Measurements from ENCODE around the gene CFAP46. TPM values are rescaled to one million over a fixed set of nuclear protein-coding genes. Genes with fewer than 3 reads are reported as not detected.
"Not testable (repeated sequence)": the region's sequence is repeated elsewhere in the genome, so short reads cannot be mapped to it uniquely, and the experiment has no call there.

Gene CFAP46
- total RNA-seq, 1 donor from 2014 or later = 15.4 TPM

DNA sequence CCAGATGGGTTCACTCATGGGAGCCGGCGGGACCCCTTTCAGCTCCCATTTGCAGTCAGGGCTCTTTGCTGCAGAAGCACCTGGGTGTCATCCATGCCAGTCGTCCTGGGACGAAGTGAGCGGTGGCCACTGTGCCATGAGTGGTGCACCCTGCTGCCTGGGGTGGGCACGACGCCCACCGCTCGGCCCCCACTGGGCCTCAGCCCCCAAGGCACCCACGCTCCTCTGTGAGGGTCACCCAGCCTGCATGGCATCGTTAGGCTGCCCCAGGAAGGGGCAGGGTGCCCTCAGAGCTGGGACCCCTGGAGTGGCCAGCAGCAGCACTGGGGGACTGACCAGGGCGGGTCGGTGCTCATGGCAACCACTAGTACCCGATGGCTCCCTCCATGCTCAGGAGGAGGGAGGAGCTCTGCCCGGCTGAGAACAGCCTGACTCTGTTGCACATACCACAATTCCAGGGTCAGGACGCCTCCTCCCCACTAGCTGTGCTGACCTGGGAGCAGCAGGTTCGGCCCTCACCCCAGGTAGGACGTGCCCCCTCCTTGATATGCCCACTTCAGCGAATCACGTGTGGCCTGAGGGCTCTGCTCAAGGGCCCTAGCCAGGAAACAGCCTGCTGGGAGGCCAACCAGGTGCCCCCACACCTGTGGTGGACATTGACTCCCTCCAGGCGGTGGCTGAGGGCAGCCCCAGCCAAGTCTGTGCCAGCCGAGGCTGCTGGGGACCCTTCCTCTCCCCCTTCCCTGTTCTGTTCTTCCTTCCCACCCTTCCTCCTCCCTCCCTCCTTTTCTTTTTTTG is 28.5 kb upstream of the CFAP46 start:
- no peaks in the 10 kb centered on the region for H3K9me3 Mint-ChIP-seq (ENCODE audit: low read depth)
- no peak for DNase-seq (ENCODE audit: low spot score, unreplicated experiment)
- H3K36me3 Mint-ChIP-seq (ENCODE audit: insufficient read depth) = no peaks in the 10 kb centered on the region
- no peaks in the 10 kb centered on the region for H3K4me1 Mint-ChIP-seq (ENCODE audit: low read depth)
- TF ChIP-seq, protein P1, sequence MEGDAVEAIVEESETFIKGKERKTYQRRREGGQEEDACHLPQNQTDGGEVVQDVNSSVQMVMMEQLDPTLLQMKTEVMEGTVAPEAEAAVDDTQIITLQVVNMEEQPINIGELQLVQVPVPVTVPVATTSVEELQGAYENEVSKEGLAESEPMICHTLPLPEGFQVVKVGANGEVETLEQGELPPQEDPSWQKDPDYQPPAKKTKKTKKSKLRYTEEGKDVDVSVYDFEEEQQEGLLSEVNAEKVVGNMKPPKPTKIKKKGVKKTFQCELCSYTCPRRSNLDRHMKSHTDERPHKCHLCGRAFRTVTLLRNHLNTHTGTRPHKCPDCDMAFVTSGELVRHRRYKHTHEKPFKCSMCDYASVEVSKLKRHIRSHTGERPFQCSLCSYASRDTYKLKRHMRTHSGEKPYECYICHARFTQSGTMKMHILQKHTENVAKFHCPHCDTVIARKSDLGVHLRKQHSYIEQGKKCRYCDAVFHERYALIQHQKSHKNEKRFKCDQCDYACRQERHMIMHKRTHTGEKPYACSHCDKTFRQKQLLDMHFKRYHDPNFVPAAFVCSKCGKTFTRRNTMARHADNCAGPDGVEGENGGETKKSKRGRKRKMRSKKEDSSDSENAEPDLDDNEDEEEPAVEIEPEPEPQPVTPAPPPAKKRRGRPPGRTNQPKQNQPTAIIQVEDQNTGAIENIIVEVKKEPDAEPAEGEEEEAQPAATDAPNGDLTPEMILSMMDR (IDR thresholded peaks at IDR 0.05; ENCODE audit: unreplicated experiment) = no peak
- H3K27me3 Mint-ChIP-seq = peaks cover 42% of the 10 kb centered on the region
- no peak overlapping the region for H3K27ac Mint-ChIP-seq
- H3K4me3 Mint-ChIP-seq (ENCODE audit: low read depth) = no peak overlapping the region

DNA sequence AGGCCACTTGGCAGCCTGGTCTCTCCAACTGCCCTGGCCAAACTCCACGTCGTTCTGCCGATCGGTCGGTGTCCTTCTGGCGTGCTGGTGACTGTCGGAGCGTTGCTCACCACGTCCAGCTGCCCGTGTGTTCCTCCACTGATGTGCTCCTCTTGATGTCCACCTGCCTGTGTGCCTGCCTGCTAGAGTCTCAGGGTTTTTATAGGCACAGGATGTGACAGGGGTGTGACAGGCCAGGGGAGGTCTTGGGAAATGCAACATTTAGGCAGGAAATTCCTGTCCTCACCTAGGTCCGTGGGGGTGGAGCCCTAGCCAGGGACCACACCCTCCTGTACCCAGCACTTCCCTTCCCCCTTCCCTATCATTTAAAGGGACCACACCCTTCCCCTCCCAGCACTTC is 25.2 kb upstream of the CFAP46 start:
- no peaks in the 10 kb centered on the region for H3K9me3 Mint-ChIP-seq (ENCODE audit: low read depth)
- no peaks in the 10 kb centered on the region for H3K36me3 Mint-ChIP-seq (ENCODE audit: insufficient read depth)
- TF ChIP-seq, protein P1 (IDR thresholded peaks at IDR 0.05; ENCODE audit: unreplicated experiment) = no peak

DNA sequence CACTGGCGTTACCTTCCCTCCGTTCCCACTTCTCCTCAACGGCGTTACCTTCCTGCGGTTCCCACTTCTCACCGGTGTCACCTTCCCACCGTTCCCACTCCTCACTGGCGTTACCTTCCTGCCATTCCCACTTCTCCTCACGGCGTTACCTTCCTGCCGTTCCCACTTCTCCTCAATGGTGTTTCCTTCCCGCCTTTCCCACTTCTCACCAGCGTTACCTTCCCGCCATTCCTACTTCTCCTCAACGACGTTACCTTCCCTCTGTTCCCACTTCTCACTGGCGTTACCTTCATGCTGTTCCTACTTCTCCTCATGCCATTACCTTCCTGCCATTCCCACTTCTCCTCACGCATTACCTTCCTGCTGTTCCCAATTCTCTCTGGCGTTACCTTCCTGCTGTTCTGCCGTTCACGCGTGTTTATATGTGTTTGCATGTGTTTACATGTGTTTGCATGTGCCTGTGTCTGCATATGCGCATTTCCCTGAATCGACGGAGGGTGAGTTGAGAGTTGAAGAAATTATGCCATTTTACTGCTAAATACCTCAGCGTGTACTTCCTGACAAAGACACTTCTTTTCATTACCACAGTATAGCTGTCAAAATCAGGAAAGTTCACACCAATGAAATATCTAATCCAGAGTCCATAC is 23.2 kb upstream of the CFAP46 start:
- H3K9me3 Mint-ChIP-seq (ENCODE audit: low read depth) = no peaks in the 10 kb centered on the region

More for the DNA sequence above, 25.2 kb upstream of the CFAP46 start:
- DNase-seq (ENCODE audit: low spot score, unreplicated experiment) = no peak
- H3K4me3 Mint-ChIP-seq (ENCODE audit: low read depth) = no peak overlapping the region
- H3K27me3 Mint-ChIP-seq = peaks cover 51% of the 10 kb centered on the region
- H3K4me1 Mint-ChIP-seq (ENCODE audit: low read depth) = peaks cover 1% of the 10 kb centered on the region
- H3K27ac Mint-ChIP-seq = peak overlapping the region; percentile 77

DNA sequence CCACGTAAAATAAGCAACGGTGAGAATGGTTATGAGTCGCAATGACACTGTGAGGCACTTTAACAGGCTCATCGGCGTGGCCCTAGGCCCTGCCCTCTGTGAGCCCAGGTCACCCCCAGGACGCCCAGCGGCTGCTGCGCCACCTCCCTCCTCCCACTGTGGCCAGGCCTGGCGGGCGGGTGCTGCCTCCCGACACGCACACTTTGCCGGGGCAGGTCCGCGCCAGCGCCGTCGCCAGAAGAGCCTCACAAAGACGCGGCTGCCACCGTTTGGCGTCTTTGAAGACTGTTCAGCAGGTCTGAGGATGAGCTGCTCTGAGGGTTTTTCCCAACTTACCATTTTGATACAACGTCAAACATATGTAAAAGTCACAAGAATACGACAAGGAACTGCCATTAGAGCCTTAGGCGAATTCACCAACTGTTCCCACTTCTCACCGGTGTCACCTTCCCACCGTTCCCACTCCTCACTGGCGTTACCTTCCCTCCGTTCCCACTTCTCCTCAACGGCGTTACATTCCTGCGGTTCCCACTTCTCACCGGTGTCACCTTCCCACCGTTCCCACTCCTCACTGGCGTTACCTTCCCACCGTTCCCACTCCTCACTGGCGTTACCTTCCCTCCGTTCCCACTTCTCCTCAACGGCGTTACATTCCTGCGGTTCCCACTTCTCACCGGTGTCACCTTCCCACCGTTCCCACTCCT is 22.5 kb upstream of the CFAP46 start:
- H3K4me1 Mint-ChIP-seq (ENCODE audit: low read depth); H3K9me3 Mint-ChIP-seq (ENCODE audit: low read depth); H3K4me3 Mint-ChIP-seq (ENCODE audit: low read depth); H3K36me3 Mint-ChIP-seq (ENCODE audit: insufficient read depth); H3K27ac Mint-ChIP-seq; DNase-seq (ENCODE audit: low spot score, unreplicated experiment): not testable (repeated sequence)
- H3K27me3 Mint-ChIP-seq = peaks cover 38% of the 10 kb centered on the region

More for the DNA sequence above, 23.2 kb upstream of the CFAP46 start:
- Mint-ChIP-seq H3K4me1 (ENCODE audit: low read depth) (peaks cover 9% of the 10 kb centered on the region), H3K27ac (no peak overlapping the region), H3K36me3 (ENCODE audit: insufficient read depth) (no peaks in the 10 kb centered on the region), H3K4me3 (ENCODE audit: low read depth) (no peak overlapping the region), H3K27me3 (peaks cover 44% of the 10 kb centered on the region)
- no peak for DNase-seq (ENCODE audit: low spot score, unreplicated experiment)
- TF ChIP-seq, protein P1 (IDR thresholded peaks at IDR 0.05; ENCODE audit: unreplicated experiment) = no peak

DNA sequence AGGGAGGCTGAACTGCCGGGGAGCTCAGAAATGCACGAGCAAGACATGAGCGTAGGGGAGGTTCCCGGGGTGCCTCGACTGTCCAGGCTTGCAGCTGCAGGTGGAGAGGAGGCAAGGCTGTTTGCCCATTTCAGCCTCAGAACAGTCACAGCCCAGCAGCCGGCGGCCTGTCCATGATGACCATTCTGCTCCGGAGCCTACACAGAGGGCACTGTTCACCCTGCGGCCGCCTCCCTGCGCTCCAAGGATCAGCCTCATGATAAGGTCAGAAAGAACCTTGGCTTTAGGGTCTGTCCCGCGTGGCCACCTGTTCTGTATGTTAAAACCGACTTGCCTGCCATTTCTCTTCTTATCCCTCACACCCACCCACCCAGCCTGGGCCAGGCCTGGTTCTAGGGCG is 21.9 kb upstream of the CFAP46 start:
- no peaks in the 10 kb centered on the region for H3K36me3 Mint-ChIP-seq (ENCODE audit: insufficient read depth)
- no peak overlapping the region for H3K27ac Mint-ChIP-seq
- TF ChIP-seq, protein P1 (IDR thresholded peaks at IDR 0.05; ENCODE audit: unreplicated experiment) = no peak

More for the DNA sequence above, 21.9 kb upstream of the CFAP46 start:
- Mint-ChIP-seq H3K4me3 (ENCODE audit: low read depth) (no peak overlapping the region), H3K27me3 (peaks cover 38% of the 10 kb centered on the region), H3K9me3 (ENCODE audit: low read depth) (no peaks in the 10 kb centered on the region), H3K4me1 (ENCODE audit: low read depth) (peaks cover 9% of the 10 kb centered on the region)
- DNase-seq (ENCODE audit: low spot score, unreplicated experiment) = no peak
